GM18502 (cell line): Measurements from ENCODE around the gene BCAS3.
"Not testable (repeated sequence)": the region's sequence is repeated elsewhere in the genome, so short reads cannot be mapped to it uniquely, and the experiment has no call there.

Experiments
- ATAC-seq: cut with Tn5 transposase; IDR thresholded peaks from one replicate; pipeline ENCODE4 v1.9.1; 2021; ENCODE audit warnings: mild to moderate bottlenecking; ENCODE audit not compliant: unreplicated experiment, poor library complexity

The BCAS3 gene

GRCh38 chr17:61143026-61143425 is 465.4 kb downstream of the BCAS3 start:
- ATAC-seq = no peak

- no peak for ATAC-seq
Measured at GRCh38 chr17:61144137-61144536, 466.5 kb downstream of the BCAS3 start.

GRCh38 chr17:61144617-61145564 is 467.2 kb downstream of the BCAS3 start:
- ATAC-seq = no peak

GRCh38 chr17:61146833-61147232 is 469.2 kb downstream of the BCAS3 start:
- ATAC-seq = not testable (repeated sequence)

GRCh38 chr17:61149106-61149825 is 471.6 kb downstream of the BCAS3 start:
- ATAC-seq = no peak

GRCh38 chr17:61149862-61150362 is 472.3 kb downstream of the BCAS3 start:
- no peak for ATAC-seq

- no peak for ATAC-seq
Measured at GRCh38 chr17:61150686-61151299, 473.1 kb downstream of the BCAS3 start.

GRCh38 chr17:61152898-61153297 is 475.2 kb downstream of the BCAS3 start:
- ATAC-seq = no peak

GRCh38 chr17:61155590-61156237 is 478.1 kb downstream of the BCAS3 start:
- no peak for ATAC-seq

- ATAC-seq = no peak
Measured at GRCh38 chr17:61157246-61157886, 479.7 kb downstream of the BCAS3 start.

GRCh38 chr17:61158376-61158775 is 480.7 kb downstream of the BCAS3 start:
- no peak for ATAC-seq

GRCh38 chr17:61159221-61159814 is 481.7 kb downstream of the BCAS3 start:
- no peak for ATAC-seq

GRCh38 chr17:61160204-61160603 is 482.6 kb downstream of the BCAS3 start:
- no peak for ATAC-seq

GRCh38 chr17:61160789-61161445 is 483.3 kb downstream of the BCAS3 start:
- ATAC-seq = no peak

GRCh38 chr17:61161615-61162134 is 484.0 kb downstream of the BCAS3 start:
- ATAC-seq = no peak

GRCh38 chr17:61164517-61164916 is 486.9 kb downstream of the BCAS3 start:
- no peak for ATAC-seq

- no peak for ATAC-seq
Measured at GRCh38 chr17:61167075-61167474, 489.4 kb downstream of the BCAS3 start.

- no peak for ATAC-seq
Measured at GRCh38 chr17:61168506-61168905, 490.9 kb downstream of the BCAS3 start.

- no peak for ATAC-seq
Measured at GRCh38 chr17:61174310-61174709, 496.7 kb downstream of the BCAS3 start.
